ENCODE results near the gene EPS8.

The EPS8 gene

DNA sequence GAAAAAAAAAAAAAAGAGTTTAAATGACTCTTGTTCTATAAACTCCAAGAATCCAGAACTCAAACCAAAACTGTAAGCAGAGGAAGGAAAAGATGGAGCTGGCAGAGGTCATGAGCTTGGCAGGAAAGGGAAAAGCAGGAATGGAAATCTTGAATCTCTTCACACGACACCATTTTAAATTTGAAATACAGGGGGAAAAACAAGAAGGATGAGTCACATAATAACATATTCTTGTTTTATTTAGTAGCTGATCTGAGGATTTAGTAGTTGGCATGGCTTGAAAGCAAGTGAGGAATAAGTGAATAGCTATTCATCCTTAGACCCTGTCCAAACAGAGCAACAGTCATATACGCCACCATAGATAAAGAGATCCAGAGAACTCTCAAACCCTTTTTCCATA, 35.0 kb downstream of the EPS8 start:
- TF ChIP-seq TAF1 (IDR thresholded peaks at IDR 0.05; ENCODE audit: borderline replicate concordance, insufficient read depth, low read length) (no peak), FOXP2 (optimal IDR thresholded peaks at IDR 0.05; ENCODE audit: borderline replicate concordance, extremely low read depth, extremely low read length, insufficient read depth) (no peak), REST (IDR thresholded peaks at IDR 0.05; ENCODE audit: insufficient read depth in 1 of 2, low read depth in 2 of 2, low read length in 2 of 2) (no peak), SIN3A (IDR thresholded peaks at IDR 0.05; ENCODE audit: borderline replicate concordance, insufficient read depth, low read length) (no peak), POLR2AphosphoS5 (IDR thresholded peaks at IDR 0.05; ENCODE audit: low read depth, low read length) (no peak)

GRCh38 chr12:15752785-15753184, 36.4 kb downstream of the EPS8 start:
- TF ChIP-seq TAF1 (IDR thresholded peaks at IDR 0.05; ENCODE audit: borderline replicate concordance, insufficient read depth, low read length) (no peak), REST (IDR thresholded peaks at IDR 0.05; ENCODE audit: insufficient read depth in 1 of 2, low read depth in 2 of 2, low read length in 2 of 2) (no peak), POLR2AphosphoS5 (IDR thresholded peaks at IDR 0.05; ENCODE audit: low read depth, low read length) (no peak), SIN3A (IDR thresholded peaks at IDR 0.05; ENCODE audit: borderline replicate concordance, insufficient read depth, low read length) (no peak), FOXP2 (optimal IDR thresholded peaks at IDR 0.05; ENCODE audit: borderline replicate concordance, extremely low read depth, extremely low read length, insufficient read depth) (no peak)

DNA sequence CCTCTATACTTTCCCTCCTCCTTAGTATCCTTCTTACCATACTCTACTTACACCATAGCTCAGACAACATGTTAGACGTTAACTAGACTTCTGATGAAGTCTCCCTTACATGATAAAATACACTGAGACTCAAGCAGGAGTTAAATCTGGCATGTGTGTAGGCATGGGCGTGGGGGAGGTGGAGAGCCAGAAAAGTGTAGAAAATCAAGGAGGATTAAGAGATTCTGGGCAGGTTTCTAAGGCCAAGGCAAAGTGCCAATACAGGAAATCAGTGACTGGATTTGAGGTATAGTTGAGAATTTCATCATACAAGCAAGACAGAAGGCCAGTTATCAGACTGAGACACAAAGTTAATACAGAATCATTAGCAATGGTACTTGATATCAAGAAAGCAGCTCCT, 37.4 kb downstream of the EPS8 start:
- TF ChIP-seq POLR2AphosphoS5 (IDR thresholded peaks at IDR 0.05; ENCODE audit: low read depth, low read length) (no peak), REST (IDR thresholded peaks at IDR 0.05; ENCODE audit: insufficient read depth in 1 of 2, low read depth in 2 of 2, low read length in 2 of 2) (no peak), TAF1 (IDR thresholded peaks at IDR 0.05; ENCODE audit: borderline replicate concordance, insufficient read depth, low read length) (no peak), SIN3A (IDR thresholded peaks at IDR 0.05; ENCODE audit: borderline replicate concordance, insufficient read depth, low read length) (no peak), FOXP2 (optimal IDR thresholded peaks at IDR 0.05; ENCODE audit: borderline replicate concordance, extremely low read depth, extremely low read length, insufficient read depth) (no peak)

DNA sequence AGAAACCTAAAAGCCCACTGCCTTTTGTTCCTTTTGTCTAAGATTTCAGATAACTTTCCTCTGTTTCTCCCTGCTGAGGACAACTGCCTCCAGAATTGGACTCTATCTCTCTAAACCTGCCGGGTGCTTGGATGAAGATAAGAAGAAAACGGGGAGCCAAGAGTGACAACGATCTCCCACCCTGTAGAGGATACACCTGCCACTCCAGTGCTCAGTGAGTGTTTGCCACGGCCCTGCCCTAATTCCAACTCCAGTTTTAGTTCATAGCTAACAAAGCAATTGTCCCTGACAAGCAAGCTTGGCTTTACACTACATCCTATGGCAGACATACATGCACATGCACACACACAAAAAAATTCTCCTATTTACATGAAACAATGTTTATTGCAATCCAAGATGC, 39.3 kb downstream of the EPS8 start:
- no peak for TF ChIP-seq POLR2AphosphoS5 (IDR thresholded peaks at IDR 0.05; ENCODE audit: low read depth, low read length)
- no peak for TF ChIP-seq REST (IDR thresholded peaks at IDR 0.05; ENCODE audit: insufficient read depth in 1 of 2, low read depth in 2 of 2, low read length in 2 of 2)
- no peak for TF ChIP-seq FOXP2 (optimal IDR thresholded peaks at IDR 0.05; ENCODE audit: borderline replicate concordance, extremely low read depth, extremely low read length, insufficient read depth)
- TF ChIP-seq TAF1 (IDR thresholded peaks at IDR 0.05; ENCODE audit: borderline replicate concordance, insufficient read depth, low read length), result no peak
- no peak for TF ChIP-seq SIN3A (IDR thresholded peaks at IDR 0.05; ENCODE audit: borderline replicate concordance, insufficient read depth, low read length)

GRCh38 chr12:15741082-15741481, 48.1 kb downstream of the EPS8 start:
- TF ChIP-seq SIN3A (IDR thresholded peaks at IDR 0.05; ENCODE audit: borderline replicate concordance, insufficient read depth, low read length), result no peak
- no peak for TF ChIP-seq REST (IDR thresholded peaks at IDR 0.05; ENCODE audit: insufficient read depth in 1 of 2, low read depth in 2 of 2, low read length in 2 of 2)
- no peak for TF ChIP-seq TAF1 (IDR thresholded peaks at IDR 0.05; ENCODE audit: borderline replicate concordance, insufficient read depth, low read length)
- TF ChIP-seq POLR2AphosphoS5 (IDR thresholded peaks at IDR 0.05; ENCODE audit: low read depth, low read length), result no peak
- TF ChIP-seq FOXP2 (optimal IDR thresholded peaks at IDR 0.05; ENCODE audit: borderline replicate concordance, extremely low read depth, extremely low read length, insufficient read depth), result no peak

Measured in PFSK-1 (cell line).